Breast epithelium (tissue), 4 donors: Measurements from ENCODE around the gene ENTPD2. TPM values are rescaled to one million over a fixed set of nuclear protein-coding genes. Genes with fewer than 3 reads are reported as not detected.

Experiments
- DNase-seq, 2 donors: peaks; one replicate each; pipeline ENCODE4 v3.0.0-alpha.2; 2019; ENCODE audit warnings: low spot score in 2 of 2
- H3K27ac ChIP-seq, 2 donors: fragments of 200-600 bp; sonication (generic) in 1 of 2; one replicate each; pipeline ENCODE4 v1.5.1; 2016 to 2019; ENCODE audit warnings: mild to moderate bottlenecking in 1 of 2
- H3K27me3 ChIP-seq, 2 donors: fragments of 200-600 bp; sonication (generic) in 1 of 2; one replicate each; pipeline versions ENCODE4 v1.5.1 to v1.6.0; 2017 to 2019; ENCODE audit warnings: control low read depth in 1 of 2, mild to moderate bottlenecking in 1 of 2
- H3K36me3 ChIP-seq: fragments of 200-600 bp; one replicate; pipeline ENCODE4 v1.5.1; 2019
- H3K4me1 ChIP-seq, 2 donors: fragments of 200-600 bp; sonication (generic); one replicate each; pipeline ENCODE4 v1.5.1; 2016 to 2019; ENCODE audit warnings: control low read depth in 1 of 2
- H3K4me3 ChIP-seq, 3 donors: fragments of 200-600 bp; sonication (generic); 1 replicate in 2 of 3; 2 replicates in 1 of 3; pipeline ENCODE4 v1.5.1; 2016 to 2019; ENCODE audit warnings: mild to moderate bottlenecking in 3 of 3, moderate library complexity in 2 of 3
- H3K9me3 ChIP-seq, 2 donors: fragments of 200-600 bp; sonication (generic) in 1 of 2; one replicate each; pipeline ENCODE4 v1.5.1; 2016 to 2019; ENCODE audit warnings: control low read depth in 1 of 2
- POLR2A ChIP-seq: fragments of 450-650 bp; IDR thresholded peaks from one replicate; pipeline ENCODE4 v1.6.1; 2016; ENCODE audit warnings: antibody characterized with exemption, mild to moderate bottlenecking, moderate library complexity
- POLR2AphosphoS5 ChIP-seq, 3 donors: sonication (generic); formaldehyde crosslinking; IDR thresholded peaks; one replicate each; pipeline ENCODE4 v1.6.1; 2017; ENCODE audit warnings: antibody characterized with exemption in 3 of 3
- intact Hi-C: fragments of 100-400 bp; cut with DNase I; formaldehyde crosslinking; loops from one replicate; pipeline ENCODE4 v1.15.1; 2023; ENCODE audit warnings: low total_unique reads
- total RNA-seq, 3 donors: library from RNA; depleted of rRNA; stranded (reverse); fragments of >200 nt; gene quantifications; one replicate each; pipeline ENCODE4 v1.1.0, GENCODE V29; 2016
- TF ChIP-seq, protein P1 (sequence below), 3 donors: fragments of 450-650 bp; IDR thresholded peaks; one replicate each; pipeline ENCODE4 v1.5.1; 2016 to 2017; ENCODE audit warnings: antibody characterized with exemption in 3 of 3, mild to moderate bottlenecking in 3 of 3, moderate library complexity in 3 of 3

ENTPD2 gene
- total RNA-seq, 3 donors from 2014 or later = 0.16 to 6.7 (median 3.6) TPM

GRCh38 chr9:137011907-137012675 lies 41.8 kb downstream of the ENTPD2 start:
- H3K4me1 ChIP-seq = no peaks in the 10 kb centered on the region
- no peak for DNase-seq
- no peaks in the 10 kb centered on the region for H3K9me3 ChIP-seq
- TF ChIP-seq POLR2AphosphoS5 (IDR thresholded peaks at IDR 0.05) (no peak), POLR2A (no peak)
- TF ChIP-seq, protein P1, sequence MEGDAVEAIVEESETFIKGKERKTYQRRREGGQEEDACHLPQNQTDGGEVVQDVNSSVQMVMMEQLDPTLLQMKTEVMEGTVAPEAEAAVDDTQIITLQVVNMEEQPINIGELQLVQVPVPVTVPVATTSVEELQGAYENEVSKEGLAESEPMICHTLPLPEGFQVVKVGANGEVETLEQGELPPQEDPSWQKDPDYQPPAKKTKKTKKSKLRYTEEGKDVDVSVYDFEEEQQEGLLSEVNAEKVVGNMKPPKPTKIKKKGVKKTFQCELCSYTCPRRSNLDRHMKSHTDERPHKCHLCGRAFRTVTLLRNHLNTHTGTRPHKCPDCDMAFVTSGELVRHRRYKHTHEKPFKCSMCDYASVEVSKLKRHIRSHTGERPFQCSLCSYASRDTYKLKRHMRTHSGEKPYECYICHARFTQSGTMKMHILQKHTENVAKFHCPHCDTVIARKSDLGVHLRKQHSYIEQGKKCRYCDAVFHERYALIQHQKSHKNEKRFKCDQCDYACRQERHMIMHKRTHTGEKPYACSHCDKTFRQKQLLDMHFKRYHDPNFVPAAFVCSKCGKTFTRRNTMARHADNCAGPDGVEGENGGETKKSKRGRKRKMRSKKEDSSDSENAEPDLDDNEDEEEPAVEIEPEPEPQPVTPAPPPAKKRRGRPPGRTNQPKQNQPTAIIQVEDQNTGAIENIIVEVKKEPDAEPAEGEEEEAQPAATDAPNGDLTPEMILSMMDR (IDR thresholded peaks at IDR 0.05) = no peak
- H3K27me3 ChIP-seq = no peaks in the 10 kb centered on the region
- H3K36me3 ChIP-seq = no peaks in the 10 kb centered on the region
- intact Hi-C loops = loop anchor here (1.0 kb wide), 1 partner anchor 25 kb away; no protein-coding TSS in a partner anchor
- no peak overlapping the region for H3K27ac ChIP-seq
- no peak overlapping the region for H3K4me3 ChIP-seq

DNA sequence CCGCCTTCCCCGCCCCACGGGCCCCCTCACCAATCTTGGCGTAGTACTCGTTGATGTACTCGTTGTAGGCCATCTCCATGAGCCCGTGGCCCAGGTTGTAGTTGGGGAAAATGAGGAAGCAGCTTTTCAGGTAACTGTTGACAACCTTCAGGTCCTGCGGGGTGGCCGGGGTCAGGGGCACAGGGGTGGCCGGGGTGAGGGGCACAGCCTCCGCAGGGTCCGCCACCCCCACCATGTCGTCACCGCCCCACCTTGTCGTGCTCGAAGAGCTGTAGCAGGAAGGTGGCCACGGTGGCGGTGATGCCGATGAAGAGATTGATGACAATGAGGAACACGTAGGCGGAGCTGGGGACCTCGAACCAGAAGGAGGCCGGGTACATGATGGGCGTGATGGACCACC lies 42.7 kb downstream of the ENTPD2 start:
- intact Hi-C loops = no loop called here
- Histone ChIP-seq H3K4me1 (no peaks in the 10 kb centered on the region), H3K9me3 (no peaks in the 10 kb centered on the region), H3K27ac (no peak overlapping the region), H3K4me3 (no peak overlapping the region), H3K36me3 (no peaks in the 10 kb centered on the region), H3K27me3 (no peaks in the 10 kb centered on the region)
- TF ChIP-seq, protein P1 (IDR thresholded peaks at IDR 0.05) = no peak
- TF ChIP-seq POLR2A (no peak), POLR2AphosphoS5 (IDR thresholded peaks at IDR 0.05) (no peak)
- DNase-seq = no peak

DNA sequence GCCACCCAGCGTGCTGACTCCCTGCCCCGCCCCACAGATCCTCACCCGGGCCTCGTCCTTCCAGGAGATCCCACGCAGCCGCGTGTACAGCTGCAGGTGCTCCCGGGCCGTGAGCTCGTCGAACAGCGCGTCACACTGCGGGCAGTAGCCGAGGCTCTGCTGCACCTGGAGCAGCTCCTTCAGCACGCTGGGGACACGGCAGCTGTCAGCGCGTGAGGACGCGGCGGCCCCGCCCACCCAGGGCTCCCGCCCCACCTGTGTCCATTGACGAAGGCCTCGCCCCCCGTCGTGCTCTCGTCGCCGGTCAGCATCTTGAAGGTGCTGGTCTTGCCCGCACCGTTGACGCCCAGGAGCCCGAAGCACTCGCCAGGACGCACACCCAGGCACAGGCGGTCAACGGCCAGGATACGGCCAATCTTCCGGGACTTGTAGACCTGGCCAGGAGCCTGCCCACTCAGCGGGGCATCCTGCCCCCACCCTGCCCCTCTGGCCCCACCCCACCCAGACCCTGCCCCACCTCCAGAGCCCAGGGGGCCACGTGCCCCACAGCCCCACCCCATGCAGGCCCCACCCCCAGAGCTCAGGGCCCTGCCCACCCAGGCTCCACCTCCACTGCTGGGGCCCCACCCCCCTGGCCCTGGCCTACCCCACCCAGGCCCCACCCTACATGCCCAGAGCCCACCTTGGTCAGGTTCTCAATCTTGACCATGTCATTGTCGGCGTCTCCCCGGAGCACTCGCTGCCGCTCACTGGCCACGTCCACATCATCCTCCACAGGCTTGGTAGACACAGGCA lies 43.7 kb downstream of the ENTPD2 start:
- Histone ChIP-seq H3K27me3 (no peaks in the 10 kb centered on the region), H3K27ac (no peak overlapping the region), H3K9me3 (peaks cover 0 to 2% of the 10 kb centered on the region in 2 donors), H3K4me1 (no peaks in the 10 kb centered on the region), H3K4me3 (no peak overlapping the region), H3K36me3 (no peaks in the 10 kb centered on the region)
- no peak for DNase-seq
- intact Hi-C loops = no loop called here
- TF ChIP-seq POLR2AphosphoS5 (IDR thresholded peaks at IDR 0.05) (no peak), POLR2A (no peak)
- TF ChIP-seq, protein P1 (IDR thresholded peaks at IDR 0.05) = no peak

DNA sequence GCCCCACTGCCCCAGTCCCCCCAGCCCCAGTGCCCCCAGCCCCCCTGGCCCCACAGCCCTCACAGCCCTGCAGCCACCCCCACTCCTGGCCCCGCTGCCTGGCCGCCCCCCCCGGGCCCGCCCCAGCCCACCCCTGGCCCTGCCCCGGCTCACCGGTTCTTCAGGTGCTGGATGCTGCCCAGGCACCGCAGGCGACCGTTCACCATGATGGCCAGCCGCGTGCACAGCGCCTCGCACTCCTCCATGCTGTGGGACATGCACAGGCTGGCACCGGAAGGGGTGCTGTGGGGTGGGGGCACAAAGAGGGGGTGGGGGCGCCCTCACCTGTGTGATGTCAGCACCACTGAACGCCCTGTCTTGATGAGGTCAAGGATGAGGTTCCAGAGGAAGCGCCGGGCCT lies 44.6 kb downstream of the ENTPD2 start:
- Histone ChIP-seq H3K27me3 (no peaks in the 10 kb centered on the region), H3K4me3 (no peak overlapping the region), H3K9me3 (peaks cover 0 to 6% of the 10 kb centered on the region in 2 donors), H3K27ac (no peak overlapping the region), H3K36me3 (no peaks in the 10 kb centered on the region), H3K4me1 (no peaks in the 10 kb centered on the region)
- DNase-seq = no peak
- TF ChIP-seq POLR2A (no peak), POLR2AphosphoS5 (IDR thresholded peaks at IDR 0.05) (no peak)
- TF ChIP-seq, protein P1 (IDR thresholded peaks at IDR 0.05) = no peak
- intact Hi-C loops = no loop called here

GRCh38 chr9:137008312-137008711 lies 45.5 kb downstream of the ENTPD2 start:
- TF ChIP-seq POLR2A = no peak
- TF ChIP-seq POLR2AphosphoS5 (IDR thresholded peaks at IDR 0.05) = no peak
- TF ChIP-seq, protein P1 (IDR thresholded peaks at IDR 0.05) = no peak
- Histone ChIP-seq H3K27me3 (no peaks in the 10 kb centered on the region), H3K27ac (no peak overlapping the region), H3K4me3 (no peak overlapping the region), H3K36me3 (no peaks in the 10 kb centered on the region), H3K9me3 (peaks cover 0 to 6% of the 10 kb centered on the region in 2 donors), H3K4me1 (no peaks in the 10 kb centered on the region)
- intact Hi-C loops = no loop called here
- DNase-seq = no peak
